ENCODE data around the gene TNIP3. TPM values are rescaled to one million over a fixed set of nuclear protein-coding genes. Genes with fewer than 3 reads are reported as not detected.

TNIP3 gene
- total RNA-seq, 1 experiment from 2014 or later, result not detected

DNA sequence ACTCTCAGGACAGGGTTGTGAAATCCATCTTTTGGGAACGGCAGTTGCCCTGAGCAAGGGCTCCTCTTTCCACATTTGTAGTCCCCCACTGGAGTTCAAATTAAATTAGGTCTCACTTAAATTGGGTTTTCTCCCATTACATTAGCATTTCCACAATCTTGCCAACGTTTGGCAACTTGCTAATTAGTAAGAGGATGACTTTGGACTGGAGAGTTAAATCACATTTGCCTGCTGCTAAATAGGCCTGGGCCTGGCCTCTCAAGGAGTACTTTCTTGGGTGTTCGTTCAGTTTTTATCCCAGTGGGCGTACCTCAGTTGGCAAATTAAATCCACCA is 33.8 kb downstream of the TNIP3 start:
- intact Hi-C loops (cut with micrococcal nuclease; ENCODE audit: unreplicated experiment), result no loop called here
- no peak for DNase-seq (ENCODE audit: low read depth, low spot score)
- no peaks in the 10 kb centered on the region for H3K27me3 ChIP-seq (ENCODE audit: control insufficient read depth, insufficient read depth, low read length)
- no peaks in the 10 kb centered on the region for H3K9me3 ChIP-seq (ENCODE audit: control insufficient read depth, insufficient read depth, low read depth, low read length)
- TF ChIP-seq, protein P1, sequence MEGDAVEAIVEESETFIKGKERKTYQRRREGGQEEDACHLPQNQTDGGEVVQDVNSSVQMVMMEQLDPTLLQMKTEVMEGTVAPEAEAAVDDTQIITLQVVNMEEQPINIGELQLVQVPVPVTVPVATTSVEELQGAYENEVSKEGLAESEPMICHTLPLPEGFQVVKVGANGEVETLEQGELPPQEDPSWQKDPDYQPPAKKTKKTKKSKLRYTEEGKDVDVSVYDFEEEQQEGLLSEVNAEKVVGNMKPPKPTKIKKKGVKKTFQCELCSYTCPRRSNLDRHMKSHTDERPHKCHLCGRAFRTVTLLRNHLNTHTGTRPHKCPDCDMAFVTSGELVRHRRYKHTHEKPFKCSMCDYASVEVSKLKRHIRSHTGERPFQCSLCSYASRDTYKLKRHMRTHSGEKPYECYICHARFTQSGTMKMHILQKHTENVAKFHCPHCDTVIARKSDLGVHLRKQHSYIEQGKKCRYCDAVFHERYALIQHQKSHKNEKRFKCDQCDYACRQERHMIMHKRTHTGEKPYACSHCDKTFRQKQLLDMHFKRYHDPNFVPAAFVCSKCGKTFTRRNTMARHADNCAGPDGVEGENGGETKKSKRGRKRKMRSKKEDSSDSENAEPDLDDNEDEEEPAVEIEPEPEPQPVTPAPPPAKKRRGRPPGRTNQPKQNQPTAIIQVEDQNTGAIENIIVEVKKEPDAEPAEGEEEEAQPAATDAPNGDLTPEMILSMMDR (IDR thresholded peaks at IDR 0.05), result no peak
- TF ChIP-seq TCF7L2 (IDR thresholded peaks at IDR 0.05; ENCODE audit: low read depth, low read length), result no peak
- no peak for TF ChIP-seq SIN3A (IDR thresholded peaks at IDR 0.05; ENCODE audit: borderline replicate concordance, insufficient read depth, low read depth, low read length)
- TF ChIP-seq REST (IDR thresholded peaks at IDR 0.05; ENCODE audit: insufficient read depth in 1 of 2, low read depth in 2 of 2, low read length in 1 of 2), result no peak
- no peak for TF ChIP-seq POLR2AphosphoS5 (IDR thresholded peaks at IDR 0.05; ENCODE audit: low read depth, low read length)
- no peak overlapping the region for H3K27ac ChIP-seq (ENCODE audit: low read length)
- H3K4me1 ChIP-seq (ENCODE audit: control insufficient read depth, insufficient read depth, low read length), result no peaks in the 10 kb centered on the region
- ATAC-seq, result no peak
- BruUV-seq (replicated peaks), result no TSS peak
- ChIA-PET CTCF (no interaction called here), POLR2A (no interaction called here)
- in situ Hi-C loops (cut with HindIII; ENCODE audit: low pct_unique_long_range_greater_than_20kb, low sequenced_read_pairs), result no loop called here
- H3K36me3 ChIP-seq (ENCODE audit: control insufficient read depth, insufficient read depth, low read length), result no peaks in the 10 kb centered on the region
- no peak overlapping the region for H3K4me3 ChIP-seq (ENCODE audit: low read depth in 2 of 2, low read length in 2 of 2)

DNA sequence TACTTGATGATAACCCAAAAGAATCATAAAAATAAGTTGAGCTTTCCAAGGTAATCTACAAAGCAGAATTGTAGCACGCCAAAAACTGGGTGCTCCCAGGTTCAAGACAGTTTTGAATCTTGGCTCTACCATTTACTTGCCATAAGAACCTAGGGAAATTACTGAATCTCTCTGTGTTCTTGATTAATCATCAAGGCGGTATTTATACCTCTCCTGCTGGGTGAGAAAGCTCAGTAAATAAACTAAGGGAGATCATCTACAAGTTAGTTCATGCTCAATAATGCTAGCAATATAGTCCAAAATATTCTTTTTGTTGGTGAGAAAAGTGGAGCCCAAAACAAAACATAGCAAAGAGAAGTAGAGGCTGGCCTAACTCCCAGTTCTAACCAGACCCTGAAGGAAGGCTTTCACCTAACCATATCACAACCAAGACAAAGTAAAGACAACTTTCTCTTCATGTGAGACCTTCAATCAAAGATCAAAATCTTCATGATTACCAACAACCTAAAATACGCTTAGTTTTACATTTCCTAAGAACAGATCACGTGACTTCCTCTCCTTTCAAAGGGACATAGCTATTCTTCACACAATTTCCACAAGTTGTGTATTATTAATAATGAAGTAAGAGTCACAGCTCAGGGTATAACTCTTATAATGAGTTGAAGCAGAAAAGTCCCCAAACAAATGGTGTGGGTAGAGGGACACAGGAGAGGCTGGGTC is 34.4 kb downstream of the TNIP3 start:
- Histone ChIP-seq H3K27me3 (ENCODE audit: control insufficient read depth, insufficient read depth, low read length) (no peaks in the 10 kb centered on the region), H3K36me3 (ENCODE audit: control insufficient read depth, insufficient read depth, low read length) (no peaks in the 10 kb centered on the region), H3K27ac (ENCODE audit: low read length) (no peak overlapping the region), H3K9me3 (ENCODE audit: control insufficient read depth, insufficient read depth, low read depth, low read length) (no peaks in the 10 kb centered on the region), H3K4me3 (ENCODE audit: low read depth in 2 of 2, low read length in 2 of 2) (no peak overlapping the region), H3K4me1 (ENCODE audit: control insufficient read depth, insufficient read depth, low read length) (no peaks in the 10 kb centered on the region)
- POLR2A ChIA-PET, result no interaction called here
- no peak for DNase-seq (ENCODE audit: low read depth, low spot score)
- no peak for ATAC-seq
- CTCF ChIA-PET, result no interaction called here
- in situ Hi-C loops (cut with HindIII; ENCODE audit: low pct_unique_long_range_greater_than_20kb, low sequenced_read_pairs) (no loop called here), intact Hi-C loops (cut with micrococcal nuclease; ENCODE audit: unreplicated experiment) (no loop called here)
- TF ChIP-seq, protein P1 (IDR thresholded peaks at IDR 0.05), result no peak
- TF ChIP-seq TCF7L2 (IDR thresholded peaks at IDR 0.05; ENCODE audit: low read depth, low read length) (no peak), REST (IDR thresholded peaks at IDR 0.05; ENCODE audit: insufficient read depth in 1 of 2, low read depth in 2 of 2, low read length in 1 of 2) (no peak), POLR2AphosphoS5 (IDR thresholded peaks at IDR 0.05; ENCODE audit: low read depth, low read length) (no peak), SIN3A (IDR thresholded peaks at IDR 0.05; ENCODE audit: borderline replicate concordance, insufficient read depth, low read depth, low read length) (no peak)
- BruUV-seq (replicated peaks), result no TSS peak
